ENCODE measurements around the gene ABTB2. TPM values are rescaled to one million over a fixed set of nuclear protein-coding genes. Genes with fewer than 3 reads are reported as not detected.

ABTB2 gene
- total RNA-seq, 6 donors from 2014 or later: 1.4 to 6.8 (median 4.7) TPM

GRCh38 chr11:34169686-34170085 is 188.1 kb downstream of the ABTB2 start:
- H3K27ac ChIP-seq: no peak overlapping the region
- H3K9me3 ChIP-seq: no peaks in the 10 kb centered on the region
- no peak for ATAC-seq (ENCODE audit: low FRiP score in 2 of 2)
- DNase-seq: no peak
- H3K27me3 ChIP-seq: no peaks in the 10 kb centered on the region
- TF ChIP-seq CTCF (IDR thresholded peaks at IDR 0.05) (no peak), POLR2A (IDR thresholded peaks at IDR 0.05) (no peak)
- 43 to 70% methylated on average over 7 to 8 of the region's 8 CpGs for WGBS, 2 donors
- H3K4me3 ChIP-seq: no peak overlapping the region
- no peaks in the 10 kb centered on the region for H3K36me3 ChIP-seq
- peaks cover 4 to 11% (median 7%) of the 10 kb centered on the region in 4 donors for H3K4me1 ChIP-seq

DNA sequence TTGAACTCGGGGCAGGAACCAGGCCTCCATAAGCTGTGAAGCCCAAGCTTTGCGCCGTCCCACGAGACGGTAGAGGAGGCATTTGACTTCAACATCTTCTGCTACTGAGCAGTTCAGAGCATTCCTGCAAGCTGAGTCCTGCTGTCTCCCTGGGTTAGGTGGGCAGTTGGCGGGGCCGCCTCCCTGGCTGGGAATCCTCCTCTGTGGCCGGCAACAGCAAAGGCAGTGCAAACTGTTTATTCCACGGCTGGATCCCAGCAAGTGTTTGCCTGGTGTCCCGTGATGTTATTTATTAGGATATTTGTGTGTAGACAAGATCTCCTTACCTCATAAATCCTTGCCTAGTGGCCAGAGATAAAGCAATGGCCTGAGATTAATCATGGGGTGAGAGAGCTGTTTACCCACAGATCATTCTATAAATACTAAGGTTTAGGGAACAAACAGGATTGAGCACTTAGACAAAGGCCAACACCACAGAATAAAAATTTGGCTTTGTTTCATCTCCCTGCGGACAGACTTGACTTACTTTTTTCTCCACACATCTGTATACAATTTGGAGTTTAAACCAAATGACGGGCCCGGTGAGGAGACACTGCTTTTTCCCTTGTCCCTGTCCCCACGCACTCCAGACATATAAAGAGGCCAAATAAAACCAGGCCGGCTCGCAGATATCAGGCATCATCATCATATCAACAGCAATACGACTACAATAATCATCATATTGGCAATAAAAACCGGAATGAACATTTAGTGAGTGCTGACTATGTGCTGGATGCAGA is 189.0 kb downstream of the ABTB2 start:
- no peak for DNase-seq
- Histone ChIP-seq H3K4me1 (peaks cover 0 to 3% (median 1%) of the 10 kb centered on the region in 4 donors), H3K4me3 (no peak overlapping the region), H3K36me3 (no peaks in the 10 kb centered on the region), H3K9me3 (no peaks in the 10 kb centered on the region), H3K27ac (no peak overlapping the region), H3K27me3 (no peaks in the 10 kb centered on the region)
- WGBS, 2 donors: 77 to 80% methylated on average over 15 to 18 of the region's 18 CpGs
- TF ChIP-seq POLR2A (IDR thresholded peaks at IDR 0.05) (no peak), EP300 (IDR thresholded peaks at IDR 0.05) (no peak), POLR2AphosphoS5 (IDR thresholded peaks at IDR 0.05) (no peak), CTCF (IDR thresholded peaks at IDR 0.05) (no peak)
- ATAC-seq (ENCODE audit: low FRiP score in 2 of 2): no peak

DNA sequence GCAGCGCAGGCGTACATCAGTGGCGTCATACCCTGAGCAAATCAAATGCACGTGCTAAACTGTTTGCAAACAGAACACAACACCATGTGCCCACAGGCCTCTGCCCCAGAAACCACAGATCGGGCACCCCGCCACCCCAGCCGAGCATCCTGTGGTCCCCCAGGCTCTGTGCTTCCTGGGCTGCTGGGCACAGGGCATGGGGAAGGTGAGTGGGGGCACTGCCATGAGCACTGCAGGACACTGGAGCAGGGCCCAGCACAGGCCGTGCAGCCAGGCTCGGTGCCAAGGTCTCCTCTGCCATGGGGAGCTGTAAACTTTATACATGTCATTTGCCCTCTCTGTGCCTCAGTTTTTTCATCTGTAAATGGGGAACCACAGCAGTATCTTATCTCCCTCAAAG is 189.8 kb downstream of the ABTB2 start:
- ATAC-seq (ENCODE audit: low FRiP score in 2 of 2) (no peak), DNase-seq (peak in 1 of 2 donors; percentile 71)
- no peak for TF ChIP-seq POLR2A (IDR thresholded peaks at IDR 0.05)
- TF ChIP-seq CTCF (IDR thresholded peaks at IDR 0.05): no peak
- TF ChIP-seq POLR2AphosphoS5 (IDR thresholded peaks at IDR 0.05): no peak
- TF ChIP-seq EP300 (IDR thresholded peaks at IDR 0.05): no peak
- no peaks in the 10 kb centered on the region for H3K4me1 ChIP-seq
- no peak overlapping the region for H3K4me3 ChIP-seq
- H3K27ac ChIP-seq: no peak overlapping the region
- no peaks in the 10 kb centered on the region for H3K36me3 ChIP-seq
- WGBS, 2 donors: 75 to 82% methylated on average over 2 to 6 of the region's 9 CpGs
- H3K9me3 ChIP-seq: no peaks in the 10 kb centered on the region
- H3K27me3 ChIP-seq: no peaks in the 10 kb centered on the region

DNA sequence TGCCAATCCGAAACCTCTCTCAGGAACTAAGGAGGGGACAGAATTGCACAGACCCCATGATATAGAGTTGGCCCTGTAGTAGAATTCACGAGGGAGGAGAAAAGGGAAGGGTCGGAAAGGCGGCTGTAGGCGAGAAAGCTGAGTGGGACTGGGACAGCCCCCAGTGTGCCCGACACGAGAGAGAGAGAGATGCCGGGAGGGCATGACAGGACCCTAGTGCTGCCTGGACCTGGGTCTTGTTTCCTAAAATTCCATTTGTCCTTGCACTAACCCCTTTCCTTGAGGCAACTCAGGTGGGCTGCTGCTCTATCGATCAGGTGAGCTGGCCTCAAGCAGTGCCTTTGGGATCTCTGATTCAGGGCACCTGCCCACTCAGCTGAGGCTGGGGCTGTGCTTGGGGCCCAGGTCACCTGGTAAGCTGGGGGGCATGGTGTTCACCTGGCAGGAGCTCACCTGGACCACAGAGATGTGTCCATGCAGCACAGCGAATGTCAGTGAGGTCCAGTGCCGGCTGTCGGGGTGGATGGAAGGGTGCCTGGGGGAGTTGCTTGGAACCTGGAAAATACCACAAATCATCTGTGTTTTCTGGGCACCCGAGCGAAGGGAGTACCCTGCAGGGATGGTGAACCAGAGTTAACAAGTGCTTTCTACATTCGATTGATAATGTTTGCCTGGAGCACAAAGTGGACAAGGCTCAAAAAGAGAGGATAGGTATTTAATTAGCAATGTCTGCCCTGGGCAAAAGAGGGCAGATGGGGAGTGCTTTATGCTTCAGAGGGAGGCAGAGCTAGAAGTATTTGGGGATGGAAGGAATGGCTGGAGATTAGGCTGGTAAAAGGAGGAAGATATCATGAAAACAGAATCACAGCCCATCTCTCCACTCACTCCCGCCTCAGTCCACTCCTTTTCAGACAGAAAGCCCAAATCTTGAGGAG is 190.7 kb downstream of the ABTB2 start:
- Histone ChIP-seq H3K27ac (no peak overlapping the region), H3K27me3 (no peaks in the 10 kb centered on the region), H3K4me3 (no peak overlapping the region), H3K4me1 (no peaks in the 10 kb centered on the region), H3K9me3 (no peaks in the 10 kb centered on the region), H3K36me3 (no peaks in the 10 kb centered on the region)
- DNase-seq: no peak
- no peak for TF ChIP-seq POLR2A (IDR thresholded peaks at IDR 0.05)
- TF ChIP-seq CTCF (IDR thresholded peaks at IDR 0.05): no peak
- TF ChIP-seq POLR2AphosphoS5 (IDR thresholded peaks at IDR 0.05): no peak
- TF ChIP-seq EP300 (IDR thresholded peaks at IDR 0.05): no peak
- no peak for ATAC-seq (ENCODE audit: low FRiP score in 2 of 2)
- WGBS, 2 donors: 93 to 97% methylated on average over 16 of the region's 16 CpGs

Data from upper lobe of left lung (tissue), 6 donors.